Measurements from ENCODE around the gene MICU1. TPM values are rescaled to one million over a fixed set of nuclear protein-coding genes. Genes with fewer than 3 reads are reported as not detected.
"Not testable (repeated sequence)": the region's sequence is repeated elsewhere in the genome, so short reads cannot be mapped to it uniquely, and the experiment has no call there.

The MICU1 gene
- polyA plus RNA-seq, 1 donor: 79.2 TPM

DNA sequence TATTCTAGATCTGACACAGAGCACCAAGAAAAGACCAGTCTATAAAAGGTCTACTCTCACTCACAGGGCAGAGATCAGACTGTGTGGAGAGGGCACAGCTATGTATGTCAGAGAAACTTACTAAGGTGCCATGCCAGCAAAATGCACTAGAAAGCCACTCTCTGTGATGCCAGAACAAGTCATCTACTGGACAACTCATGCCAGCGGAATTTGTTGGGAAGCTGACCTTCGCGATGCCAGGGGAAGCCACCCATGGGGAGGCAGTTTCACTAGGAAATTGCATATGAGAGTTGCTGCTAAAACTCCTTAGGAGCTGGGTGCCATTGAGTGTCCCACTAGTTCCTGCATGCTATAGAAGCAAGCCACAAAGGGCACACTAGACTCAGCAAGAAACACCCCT lies 58.5 kb downstream of the MICU1 start:
- no peak for DNase-seq

DNA sequence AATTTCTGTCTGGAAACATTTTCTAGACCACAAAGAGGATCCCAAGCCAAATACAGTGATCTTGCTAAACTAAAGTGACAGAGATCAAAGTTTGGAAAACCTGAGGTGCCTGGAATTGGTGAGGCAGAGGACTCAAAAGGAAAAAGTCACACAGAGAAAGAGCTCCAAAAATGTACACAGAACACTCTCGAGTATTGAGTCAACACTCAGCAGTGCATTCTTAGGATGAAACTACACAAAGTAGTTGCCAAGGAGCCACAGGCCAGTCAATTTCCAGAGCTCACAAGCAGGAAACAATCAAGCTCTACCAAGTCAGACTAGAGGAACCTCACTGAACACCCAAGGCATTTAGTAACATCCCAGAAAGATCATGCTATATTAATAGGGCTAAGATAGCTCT lies 61.3 kb downstream of the MICU1 start:
- DNase-seq: no peak

DNA sequence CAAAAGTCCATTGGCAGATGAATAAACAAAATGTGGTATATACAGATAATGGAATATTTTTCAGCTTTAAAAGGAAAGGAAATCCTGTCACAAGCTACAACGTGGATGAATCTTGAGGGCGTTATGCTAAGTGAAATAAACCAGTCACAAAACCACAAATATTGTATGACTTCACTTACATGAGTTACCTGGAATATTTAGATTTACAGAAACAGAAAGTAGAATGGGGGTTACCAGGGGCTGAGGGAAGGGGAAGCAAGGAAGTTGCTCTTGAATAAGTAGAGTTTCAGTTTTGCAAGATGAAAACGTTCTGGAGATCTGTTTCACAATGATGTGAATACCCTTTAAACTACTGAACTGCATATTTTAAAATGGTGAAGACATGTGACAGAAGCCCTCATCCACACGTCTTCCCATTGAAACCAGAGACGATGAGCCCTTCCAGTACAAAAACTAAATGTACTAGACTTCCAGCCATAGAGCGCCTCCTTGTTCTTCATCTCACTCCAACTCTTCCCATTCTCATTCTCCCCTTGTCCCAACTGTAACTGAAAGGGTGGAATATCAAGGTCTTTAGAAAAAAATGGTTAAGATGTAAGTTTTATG lies 62.4 kb downstream of the MICU1 start:
- DNase-seq: no peak

DNA sequence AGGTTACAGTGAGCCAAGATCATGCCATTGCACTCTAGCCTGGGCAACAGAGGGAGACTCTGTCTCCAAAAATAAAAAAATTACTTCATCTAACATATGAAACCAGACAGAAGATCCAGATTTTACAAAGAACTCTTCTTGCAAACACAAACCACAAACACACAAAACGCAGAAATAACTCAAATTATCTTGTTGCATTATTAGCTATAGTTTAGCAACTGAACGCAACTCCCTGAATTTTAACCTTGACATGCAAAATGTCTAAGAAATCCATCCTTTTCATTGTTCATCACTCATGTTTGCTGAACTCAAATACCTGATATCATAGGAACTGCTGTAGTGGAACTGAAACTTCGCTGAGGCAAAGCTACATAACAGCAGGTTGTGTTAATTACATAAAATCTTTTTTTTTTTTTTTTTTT lies 64.1 kb downstream of the MICU1 start:
- DNase-seq: no peak

DNA sequence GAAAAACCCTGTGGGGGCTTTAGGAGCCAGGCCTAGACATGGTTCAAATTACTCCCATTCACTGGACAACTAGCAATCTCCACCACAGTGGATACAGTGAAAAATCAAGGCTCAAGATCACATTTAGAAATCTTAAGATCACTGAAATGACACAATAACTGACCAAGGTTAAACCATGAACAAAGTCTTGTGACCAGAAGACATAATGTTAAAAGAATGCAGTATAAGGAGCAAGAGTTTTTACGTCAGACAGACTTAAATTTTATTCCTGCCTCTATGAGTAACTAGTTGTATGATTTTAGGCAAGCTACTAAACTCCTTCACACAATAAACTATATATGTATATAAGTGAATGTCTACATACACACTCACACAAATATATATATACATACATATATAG lies 68.5 kb downstream of the MICU1 start:
- no peak for DNase-seq

DNA sequence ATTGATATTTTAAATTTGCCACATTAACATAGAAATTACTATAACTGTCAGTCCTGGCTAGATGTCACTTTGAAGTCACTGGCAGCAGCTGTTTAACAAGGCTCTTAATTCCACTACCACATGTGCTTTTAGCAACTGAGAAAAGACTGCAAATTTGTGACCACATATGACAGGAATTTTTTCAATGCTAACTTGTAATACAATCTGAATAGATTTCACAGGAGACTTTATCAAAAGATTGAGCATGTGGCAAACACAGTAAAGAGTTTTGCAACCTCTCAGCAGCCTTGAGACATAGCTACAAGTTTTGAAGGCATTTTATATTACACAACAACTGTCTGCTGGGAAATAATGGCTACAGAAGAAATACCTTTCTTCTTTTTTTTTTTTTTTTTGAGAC lies 73.0 kb downstream of the MICU1 start:
- DNase-seq: no peak

DNA sequence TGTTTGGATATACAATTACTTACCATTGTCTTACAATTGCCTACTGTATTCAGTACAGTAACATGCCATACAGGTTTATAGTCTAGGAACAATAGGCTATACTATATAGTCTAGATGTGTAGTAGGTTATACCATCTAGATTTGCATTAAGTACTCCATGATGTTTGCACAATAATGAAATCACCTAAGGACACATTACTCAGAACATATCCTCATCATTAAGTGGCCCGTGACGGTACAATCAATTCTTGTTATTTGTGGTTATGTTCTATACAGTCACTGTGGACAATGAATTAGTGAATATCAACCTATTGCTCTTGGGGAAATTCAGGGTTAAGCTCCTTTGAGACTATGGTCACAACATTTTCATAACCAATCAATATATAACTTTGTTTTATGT lies 75.6 kb downstream of the MICU1 start:
- no peak for DNase-seq

DNA sequence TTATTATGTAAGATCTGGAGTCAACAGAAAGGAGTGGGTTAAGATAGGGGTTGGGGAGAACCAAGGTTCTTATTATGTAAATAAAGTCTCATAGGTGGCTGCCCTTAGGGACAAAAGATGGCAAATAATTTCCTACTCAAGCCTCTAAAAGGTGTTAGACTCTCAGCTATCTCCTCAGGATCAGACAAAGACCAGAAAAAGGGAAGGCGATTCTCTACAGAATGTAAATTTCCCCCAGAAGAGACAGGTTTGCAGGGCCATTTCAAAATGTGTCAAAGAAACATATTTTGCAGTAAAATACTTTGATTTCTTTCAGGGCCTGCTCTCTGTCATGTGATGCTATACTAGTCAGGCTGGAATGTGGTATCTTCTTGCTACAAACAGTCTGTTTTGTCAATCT lies 80.3 kb downstream of the MICU1 start:
- DNase-seq: no peak

DNA sequence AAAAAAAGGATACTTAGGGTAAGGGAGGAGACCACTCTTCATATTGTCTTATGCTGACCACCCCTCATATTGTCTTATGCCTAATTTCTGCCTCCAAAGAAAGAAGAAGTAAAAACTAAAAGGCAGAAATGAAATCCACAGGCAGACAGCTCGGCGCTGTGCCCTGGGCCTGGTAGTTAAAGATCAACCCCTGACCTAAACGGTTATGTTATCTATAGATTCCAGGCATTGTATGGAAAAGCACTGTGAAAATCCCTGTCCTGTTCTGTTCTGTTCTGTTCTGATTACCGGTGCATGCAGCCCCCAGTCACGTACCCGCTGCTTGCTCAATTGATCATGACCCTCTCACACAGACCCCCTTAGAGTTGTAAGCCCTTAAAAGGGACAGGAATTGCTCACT lies 82.0 kb downstream of the MICU1 start:
- not testable (repeated sequence) for DNase-seq

DNA sequence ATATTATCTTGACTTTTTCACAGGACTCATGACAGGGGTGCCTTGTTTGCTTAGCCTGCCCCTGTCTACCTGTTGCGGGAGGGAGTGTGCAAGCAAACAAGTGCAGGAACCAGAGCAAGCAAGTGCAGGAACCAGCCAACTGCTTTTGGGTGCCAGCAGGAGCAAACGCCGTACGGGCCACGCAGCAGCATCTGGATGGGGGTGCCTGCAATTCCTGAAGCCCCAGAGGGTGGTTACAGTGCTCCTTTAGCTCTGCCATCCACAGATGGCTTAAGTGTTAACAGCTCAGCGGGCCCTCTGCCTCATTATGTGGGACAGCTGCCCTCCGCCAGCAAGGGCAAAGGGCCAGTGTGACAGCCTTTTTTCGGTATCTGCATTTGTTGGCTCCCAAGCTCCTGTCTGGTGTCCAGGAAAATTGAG lies 83.5 kb downstream of the MICU1 start:
- DNase-seq: no peak

DNA sequence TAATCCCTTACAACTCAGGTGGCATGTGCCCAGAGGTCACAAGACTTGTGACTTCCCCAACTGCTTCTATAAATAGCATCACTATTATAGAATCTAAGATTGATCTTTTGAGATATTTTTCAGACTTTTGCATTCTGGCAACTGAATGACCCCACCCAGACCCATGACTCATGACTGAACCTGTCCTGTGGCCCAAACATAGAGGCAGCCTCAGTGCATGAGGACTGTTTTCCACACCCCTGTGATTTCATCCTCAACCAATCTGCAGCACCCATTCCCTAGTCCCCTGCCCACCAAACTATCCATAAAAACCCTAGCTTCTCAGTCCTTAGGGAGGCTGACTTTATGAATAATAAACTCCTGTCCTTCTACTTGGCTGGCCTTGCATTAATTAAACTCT lies 84.5 kb downstream of the MICU1 start:
- DNase-seq: no peak

DNA sequence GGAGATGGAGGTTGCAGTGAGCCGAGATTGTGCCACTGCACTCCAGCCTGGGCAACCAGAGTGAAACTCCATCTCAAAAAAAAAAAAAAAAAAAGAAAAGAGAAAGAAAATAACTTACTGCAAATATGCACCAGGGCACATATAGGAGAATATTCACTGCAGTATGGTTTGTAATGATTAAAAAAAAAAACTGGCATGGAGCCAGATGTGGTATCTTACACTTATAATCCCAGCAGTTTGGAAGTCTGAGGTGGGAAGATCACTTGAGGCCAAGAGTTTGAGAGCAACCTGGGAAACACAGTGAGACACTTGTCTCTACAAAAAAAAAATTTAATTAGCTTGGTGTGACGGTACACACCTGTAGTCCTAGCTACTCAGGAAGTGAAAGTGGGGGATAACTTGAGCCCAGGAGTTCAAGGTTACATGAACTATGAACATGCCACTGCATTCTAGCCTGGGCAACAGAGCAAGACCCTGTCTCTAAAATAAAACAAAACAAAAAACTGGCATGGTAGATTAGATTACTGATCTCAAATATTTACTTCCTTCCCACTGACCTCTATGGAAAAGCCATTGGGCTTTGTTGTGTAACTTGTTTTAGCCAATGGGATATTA lies 85.6 kb downstream of the MICU1 start:
- no peak for DNase-seq

DNA sequence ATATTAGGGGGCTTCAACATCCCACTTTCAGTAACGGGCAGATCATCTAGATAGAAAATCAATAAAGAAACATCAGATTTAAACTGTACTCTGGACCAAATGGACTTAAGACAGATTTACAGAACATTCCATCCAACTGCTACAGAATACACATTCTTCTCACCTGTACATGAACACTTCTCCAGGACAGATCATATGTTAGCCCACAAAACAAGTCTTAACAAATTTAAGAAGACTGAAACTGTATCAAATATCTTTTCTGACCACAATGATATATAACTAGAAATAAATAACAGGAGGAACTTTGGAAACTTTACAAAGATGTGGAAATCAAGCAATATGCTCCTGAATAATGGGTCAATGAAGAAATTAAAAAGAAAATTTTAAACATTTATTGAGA lies 86.7 kb downstream of the MICU1 start:
- no peak for DNase-seq

DNA sequence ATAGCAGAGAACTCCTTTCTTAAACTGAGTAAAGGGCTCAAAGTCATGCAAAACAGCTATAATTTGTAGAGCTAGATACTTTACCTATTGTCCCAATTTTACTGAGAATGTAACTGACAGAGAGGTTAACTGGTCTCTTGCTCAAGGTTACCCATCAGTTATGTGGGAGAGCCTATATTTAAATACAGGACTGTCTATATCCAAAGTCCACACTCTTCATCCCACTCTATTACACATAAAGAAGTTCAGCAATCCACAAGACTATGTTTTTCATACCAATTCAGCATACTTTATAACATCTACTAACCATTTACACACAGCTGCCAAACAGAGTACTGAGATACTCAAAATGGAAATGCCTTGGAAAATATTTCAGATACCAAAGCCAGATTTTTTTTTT lies 100.2 kb downstream of the MICU1 start:
- DNase-seq: no peak

DNA sequence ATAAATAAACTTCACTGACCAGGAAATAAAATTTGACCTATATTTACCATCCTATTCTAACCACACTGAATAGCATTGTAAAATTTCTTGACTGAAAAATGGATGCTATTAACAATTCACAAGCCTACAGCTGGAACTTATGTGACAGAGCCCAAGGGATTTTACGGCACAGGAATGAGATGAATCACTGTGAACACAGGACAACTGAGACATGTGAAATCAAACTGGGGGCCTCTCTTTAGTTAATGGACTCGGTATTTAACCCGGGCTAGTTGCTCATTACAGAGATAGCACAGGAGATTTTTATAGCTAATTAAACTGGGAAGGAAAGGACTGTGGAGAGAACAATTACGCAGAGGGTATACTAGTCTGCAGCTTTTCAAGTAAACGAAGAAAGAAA lies 100.6 kb downstream of the MICU1 start:
- DNase-seq: no peak

DNA sequence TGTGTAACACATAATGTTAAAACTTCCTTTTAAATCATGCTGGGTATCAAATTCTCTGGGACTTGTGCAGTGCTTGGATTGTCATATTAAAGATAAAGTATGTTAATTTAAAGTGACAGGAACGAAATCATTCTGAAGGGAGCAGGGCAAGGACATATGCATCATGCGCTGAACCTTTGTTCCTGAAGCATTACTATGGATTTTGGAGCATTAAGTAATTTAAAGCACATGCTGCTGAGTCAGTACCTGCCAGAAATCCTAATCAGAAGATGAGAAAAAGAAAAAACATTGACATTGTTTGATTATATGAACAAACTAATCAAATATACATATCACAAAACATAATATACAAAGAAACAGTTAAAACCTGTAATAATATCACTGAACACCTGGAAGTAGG lies 101.4 kb downstream of the MICU1 start:
- DNase-seq: no peak

DNA sequence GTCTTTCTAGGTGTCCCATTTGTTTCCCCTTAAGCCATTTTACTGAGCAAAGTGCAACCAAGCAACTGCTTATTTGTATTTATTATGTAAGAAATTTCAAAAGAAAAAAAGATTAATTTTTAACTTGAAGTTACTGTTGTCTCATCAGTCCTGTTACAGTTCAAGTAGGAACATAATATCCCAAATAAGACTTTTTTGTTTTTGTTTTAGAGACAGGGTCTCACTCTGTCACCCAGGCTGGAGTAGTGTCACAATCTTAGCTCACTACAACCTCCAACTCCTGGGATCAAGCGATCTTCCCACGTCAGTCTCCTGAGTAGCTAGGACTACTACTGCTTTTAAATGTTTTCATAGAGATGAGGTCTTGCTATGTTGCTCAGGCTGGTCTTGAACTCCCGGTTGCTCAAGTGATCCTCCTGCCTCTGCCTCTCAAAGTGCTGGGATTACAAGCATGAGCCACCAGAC lies 101.9 kb downstream of the MICU1 start:
- no peak for DNase-seq

DNA sequence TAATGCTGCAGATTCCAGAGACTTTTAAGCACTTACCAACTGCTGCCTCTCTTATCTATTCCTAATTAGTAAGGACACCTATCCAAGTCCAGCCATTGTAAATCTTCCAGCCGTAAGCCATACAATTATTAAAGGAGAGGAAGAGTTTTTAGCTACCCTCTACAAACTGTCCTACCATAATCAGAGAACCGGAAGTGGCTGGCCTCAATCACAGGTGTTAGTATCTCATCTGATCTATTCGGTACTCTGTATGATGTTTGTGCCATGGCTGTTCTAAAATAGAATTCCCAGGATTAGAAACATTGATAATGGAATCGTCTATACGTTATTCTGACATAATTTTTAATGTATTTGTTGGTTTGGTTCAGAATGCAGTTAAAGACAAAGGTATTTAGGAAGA lies 102.8 kb downstream of the MICU1 start:
- DNase-seq: no peak

DNA sequence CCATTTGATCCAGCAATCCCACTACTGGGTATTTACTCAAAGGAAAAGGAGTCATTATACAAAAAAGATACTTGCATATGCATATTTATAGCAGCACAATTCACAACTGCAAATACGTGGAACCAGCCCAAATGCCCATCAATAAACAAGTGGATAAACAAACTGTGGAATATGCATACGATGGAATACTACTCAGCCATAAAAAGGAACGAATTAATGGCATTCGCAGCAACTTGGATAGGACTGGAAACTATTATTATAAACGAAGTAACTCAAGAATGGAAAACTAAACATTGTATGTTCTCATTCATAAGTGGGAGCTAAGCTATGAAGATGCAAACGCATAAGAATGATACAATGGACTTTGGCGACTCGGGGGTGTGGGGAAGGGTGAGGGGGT lies 108.6 kb downstream of the MICU1 start:
- DNase-seq: no peak

DNA sequence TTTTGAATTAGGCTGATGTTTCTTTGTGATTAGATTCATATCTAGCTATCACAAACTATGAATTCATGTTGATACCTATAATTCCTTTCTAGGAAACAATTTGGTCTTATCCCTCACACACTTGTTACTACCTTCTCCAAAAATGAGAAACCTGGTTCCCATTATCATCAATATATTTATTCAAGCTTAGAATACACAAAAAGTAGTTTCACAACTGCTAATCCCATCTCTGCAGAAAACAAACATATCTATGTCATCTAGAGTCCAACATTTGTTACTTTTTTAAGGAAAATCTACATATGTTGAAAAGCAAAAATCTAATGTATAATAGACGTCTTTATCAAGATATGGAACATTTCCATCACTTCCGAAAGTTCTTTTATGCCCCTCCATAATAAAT lies 110.4 kb downstream of the MICU1 start:
- DNase-seq: no peak

DNA sequence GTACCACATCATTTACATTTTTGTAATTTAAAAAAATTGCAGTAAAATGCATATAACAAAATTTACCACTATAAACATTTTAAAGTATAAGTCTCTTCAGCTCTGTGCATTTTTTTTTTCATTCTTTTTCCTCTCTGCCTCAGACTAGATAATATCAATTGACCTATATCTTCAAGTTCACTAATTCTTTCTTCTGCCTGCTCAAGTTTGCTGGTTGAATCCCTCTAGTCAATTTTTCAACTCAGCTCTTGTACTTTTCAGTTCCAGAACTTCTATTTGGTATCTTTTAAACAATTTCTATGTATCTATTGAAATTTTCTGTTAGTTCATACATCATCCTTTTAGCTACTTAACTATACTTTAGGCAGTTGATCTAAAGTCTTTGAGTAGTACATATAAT lies 112.0 kb downstream of the MICU1 start:
- no peak for DNase-seq

DNA sequence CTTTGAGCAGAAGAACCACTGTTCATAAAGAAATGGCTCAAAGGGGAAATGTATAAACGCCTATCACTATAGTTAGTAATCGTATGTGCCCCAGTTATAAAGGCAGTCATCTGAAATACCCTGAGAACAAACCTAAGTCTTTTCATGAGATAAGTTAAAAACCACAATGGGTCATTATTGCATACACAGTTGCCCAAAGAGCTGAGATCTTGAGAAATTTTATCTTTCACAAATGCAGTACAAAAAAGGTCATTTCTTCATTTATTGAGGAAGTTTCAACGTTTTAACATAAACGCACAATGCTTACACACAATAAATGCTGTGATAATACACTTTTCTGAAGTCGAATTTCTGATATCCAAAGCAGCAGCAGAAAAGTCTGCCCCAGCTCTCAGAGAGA lies 114.4 kb downstream of the MICU1 start:
- no peak for DNase-seq

DNA sequence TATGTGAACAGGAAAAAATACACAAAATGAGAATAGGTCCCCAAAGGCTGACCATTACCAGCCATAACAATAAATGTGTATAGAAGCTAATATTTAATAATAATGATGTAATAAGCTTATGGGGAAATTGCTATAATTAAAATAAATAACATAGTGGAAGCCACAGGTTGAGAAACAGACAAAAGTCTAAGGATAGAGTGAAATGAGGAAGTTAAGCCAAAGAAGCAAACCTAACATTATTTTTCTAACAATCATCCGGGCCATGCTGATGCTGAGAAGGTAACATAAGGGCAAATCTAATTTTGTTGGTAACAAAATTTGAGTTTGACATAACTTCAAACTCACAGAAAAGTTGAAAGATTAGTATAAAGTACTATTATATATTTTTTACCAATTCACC lies 115.9 kb downstream of the MICU1 start:
- DNase-seq: no peak

DNA sequence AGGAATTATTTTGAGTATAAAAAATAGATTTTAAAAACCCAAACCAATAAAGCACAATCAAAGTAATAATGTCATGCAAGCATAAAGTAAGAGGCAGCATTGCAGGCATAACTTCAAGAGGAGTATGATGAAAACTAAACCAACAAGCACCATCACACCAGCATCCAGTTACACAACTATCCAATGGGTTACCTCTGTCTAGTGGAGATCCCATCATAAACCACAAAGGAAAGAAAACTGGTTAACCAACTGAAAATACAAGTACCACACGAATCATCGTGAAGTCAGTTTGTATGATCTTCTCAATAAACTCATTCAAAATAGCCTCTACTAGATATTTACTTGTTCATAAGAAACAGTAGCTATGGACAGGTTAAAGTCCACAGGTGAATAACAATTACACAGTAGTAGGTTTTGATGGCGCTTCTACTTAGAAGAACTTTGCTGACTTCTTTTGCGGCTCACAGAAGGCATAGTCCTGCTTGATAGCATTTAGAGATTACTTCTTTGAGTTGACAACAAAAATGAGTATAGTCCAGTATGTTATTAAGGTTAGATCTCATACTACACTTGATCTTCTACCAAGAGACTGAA lies 116.6 kb downstream of the MICU1 start:
- no peak for DNase-seq

All from left kidney (tissue), 2 donors.